Activated T-helper 1 cell treated with Interleukin-2 at 50 U/mL for 16 hours (primary cell): Measurements from ENCODE around the gene MAP4K3.
"Not testable (repeated sequence)": the region's sequence is repeated elsewhere in the genome, so short reads cannot be mapped to it uniquely, and the experiment has no call there.

Source experiments
- DNase-seq: peaks from one replicate; pipeline ENCODE4 v3.0.0-alpha.2; 2020; ENCODE audit warnings: low read depth

MAP4K3 gene

DNA sequence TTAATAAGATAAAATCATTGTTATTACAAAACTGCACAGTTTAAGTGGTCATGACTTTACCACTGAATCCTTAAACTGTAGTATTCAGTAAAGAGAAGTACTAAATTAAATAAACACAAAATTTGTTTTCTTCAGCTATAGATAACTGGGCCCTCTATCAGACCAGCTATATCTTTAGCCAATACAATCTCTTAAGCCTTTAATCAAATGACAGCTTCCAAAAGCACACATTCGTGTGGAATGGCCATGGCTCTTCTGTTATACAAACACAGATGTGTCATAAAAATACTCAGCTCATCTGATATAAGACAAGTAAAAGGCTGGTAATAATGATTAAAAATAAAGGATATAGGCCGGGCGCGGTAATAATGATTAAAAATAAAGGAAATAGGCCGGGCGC lies 135.7 kb downstream of the MAP4K3 start:
- DNase-seq = no peak

DNA sequence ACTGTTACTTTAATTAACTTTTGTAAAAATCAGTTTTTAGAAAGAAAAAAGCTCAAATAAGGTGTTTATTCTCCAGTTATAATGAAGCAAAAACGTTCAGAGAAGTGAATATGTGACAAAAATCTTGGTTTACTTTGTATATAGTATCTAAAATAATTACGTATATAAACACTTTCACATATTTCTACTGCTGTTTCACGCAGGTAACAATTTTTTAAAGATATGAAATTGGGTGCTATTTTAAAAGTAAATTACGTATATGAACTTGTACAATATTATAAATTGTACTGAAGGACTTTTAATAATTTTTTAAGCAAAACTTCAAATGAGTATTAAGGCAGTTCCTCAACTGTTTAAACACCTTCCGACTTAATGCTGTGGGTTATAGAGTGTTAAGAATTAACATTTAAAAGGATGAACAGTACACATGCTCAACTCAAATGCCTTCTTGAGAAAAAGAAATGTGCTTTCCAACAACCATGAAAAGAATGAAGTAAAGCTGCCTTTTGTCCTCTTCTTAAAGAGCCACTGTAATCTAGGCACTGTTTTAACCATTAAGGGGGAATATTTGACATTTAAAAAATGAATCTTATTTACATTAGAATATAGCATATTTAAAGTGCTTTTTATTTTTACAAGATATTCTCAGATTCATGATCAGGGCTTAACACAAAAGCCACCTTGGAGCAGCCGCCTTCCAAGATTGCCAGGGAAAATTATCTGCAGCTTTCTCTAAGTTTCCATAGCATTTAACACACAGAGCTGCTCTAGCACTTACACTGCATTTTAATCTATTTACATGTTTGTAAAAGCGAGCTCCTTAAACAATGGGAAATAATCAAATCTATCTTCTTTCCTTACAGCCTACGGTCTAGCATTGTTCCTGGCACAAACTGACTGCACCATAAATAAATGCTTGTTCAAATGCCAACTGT lies 136.8 kb downstream of the MAP4K3 start:
- DNase-seq = no peak

DNA sequence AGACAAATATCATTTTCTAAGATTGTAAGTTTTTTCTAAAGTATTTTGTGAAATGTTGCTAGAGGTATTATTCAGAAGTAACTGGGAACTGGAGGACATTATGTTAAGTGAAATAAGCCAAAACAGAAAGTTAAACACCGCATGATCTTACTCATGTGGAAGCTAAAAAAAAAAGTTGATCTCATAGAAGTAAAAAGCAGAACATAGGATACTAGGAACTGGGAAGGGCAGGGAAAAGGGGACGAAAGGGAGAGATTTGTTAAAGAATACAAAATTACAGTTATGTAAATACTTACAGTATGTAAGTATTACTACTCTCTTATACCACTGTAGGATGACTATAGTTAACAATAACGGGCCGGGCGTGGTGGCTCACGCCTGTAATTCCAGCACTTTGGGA lies 146.7 kb downstream of the MAP4K3 start:
- no peak for DNase-seq

DNA sequence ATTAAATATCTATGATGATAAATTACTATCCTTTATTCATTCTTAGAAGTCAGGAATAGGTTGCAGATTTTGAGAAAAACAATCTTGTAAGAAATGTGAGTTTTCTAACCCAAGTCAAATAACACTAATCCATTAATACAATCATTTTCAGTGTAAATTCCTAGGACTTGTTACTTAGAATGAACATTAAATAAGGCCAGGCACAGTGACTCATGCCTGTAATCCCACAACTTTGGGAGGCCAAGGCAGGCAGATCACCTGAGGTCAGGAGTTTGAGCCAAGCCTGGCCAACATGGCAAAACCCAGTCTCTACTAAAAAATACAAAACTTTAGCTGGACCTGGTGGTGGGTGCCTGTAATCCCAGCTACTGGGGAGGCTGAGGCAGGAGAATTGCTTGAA lies 147.5 kb downstream of the MAP4K3 start:
- DNase-seq = no peak

DNA sequence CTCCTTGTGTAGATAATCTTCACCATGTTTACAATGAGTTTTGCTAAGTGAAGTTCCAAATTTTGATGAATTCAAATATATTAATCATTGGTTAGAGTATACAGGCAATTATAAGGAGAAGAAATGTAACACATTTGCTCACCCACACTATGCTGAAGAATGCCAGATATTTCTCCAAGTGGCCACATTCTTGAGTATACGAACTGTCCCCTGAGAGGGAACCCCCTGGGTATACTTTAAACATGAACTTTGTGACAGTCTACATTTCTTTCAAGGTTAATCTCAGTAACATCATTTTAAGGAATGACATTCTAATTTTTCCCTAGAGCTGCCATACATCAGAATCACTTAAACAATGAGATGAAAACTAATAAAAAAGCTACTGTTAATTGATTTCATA lies 153.5 kb downstream of the MAP4K3 start:
- no peak for DNase-seq

DNA sequence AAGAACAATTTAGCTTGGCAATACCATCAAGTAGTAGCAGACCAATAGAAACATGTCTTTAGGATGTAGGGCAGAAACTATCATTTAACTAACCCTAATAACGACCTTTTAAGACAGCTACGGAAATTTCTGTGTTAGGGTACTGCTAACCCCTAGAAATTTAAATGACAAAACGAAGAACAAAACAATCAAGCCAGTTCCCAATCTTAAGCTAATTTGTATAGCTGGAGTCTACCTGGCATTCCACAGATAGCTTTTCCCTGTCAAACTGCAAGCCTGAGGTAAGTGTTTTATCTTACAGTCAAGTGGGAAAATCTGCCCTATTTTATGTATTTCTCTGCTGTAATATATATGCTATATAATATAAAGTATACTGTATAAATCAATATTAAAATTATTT lies 155.7 kb downstream of the MAP4K3 start:
- no peak for DNase-seq

DNA sequence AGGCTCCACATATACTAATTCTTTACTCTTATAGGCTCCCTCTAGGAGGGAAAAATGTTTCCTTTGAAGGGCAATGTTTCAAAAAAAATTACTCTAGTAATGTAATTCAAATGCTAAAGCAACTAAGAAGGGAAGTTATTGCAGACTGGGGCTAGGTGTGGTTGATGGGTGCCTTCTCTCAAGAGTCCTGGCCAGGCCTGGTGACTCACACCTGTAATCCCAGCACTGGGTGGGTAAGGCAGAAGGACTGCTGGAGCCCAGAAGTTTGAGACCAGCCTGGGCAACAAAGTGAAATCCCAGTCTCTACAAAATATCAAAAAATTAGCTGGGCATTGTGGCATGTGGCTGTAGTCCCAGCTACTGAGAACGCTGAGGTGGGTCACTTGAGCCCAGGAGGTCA lies 162.1 kb downstream of the MAP4K3 start:
- no peak for DNase-seq

DNA sequence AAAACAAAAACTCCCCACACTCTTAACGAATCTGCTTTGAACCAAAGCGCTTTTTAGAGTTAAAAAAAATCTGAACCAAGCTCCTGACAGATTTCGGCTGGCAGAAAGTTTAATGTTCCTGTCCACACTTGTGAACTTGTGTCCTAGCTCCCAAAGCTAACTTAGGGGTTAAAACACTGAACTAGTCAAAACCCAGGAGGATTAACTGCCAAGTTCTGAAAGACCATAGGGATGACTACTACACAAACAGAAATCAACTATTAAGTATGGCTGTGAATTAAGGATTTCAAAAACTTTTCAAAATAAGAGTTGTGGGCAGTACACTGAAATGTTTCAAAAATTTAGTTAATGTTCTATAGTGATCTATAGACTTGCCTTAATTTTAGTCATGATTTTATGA lies 167.1 kb downstream of the MAP4K3 start:
- DNase-seq = no peak

DNA sequence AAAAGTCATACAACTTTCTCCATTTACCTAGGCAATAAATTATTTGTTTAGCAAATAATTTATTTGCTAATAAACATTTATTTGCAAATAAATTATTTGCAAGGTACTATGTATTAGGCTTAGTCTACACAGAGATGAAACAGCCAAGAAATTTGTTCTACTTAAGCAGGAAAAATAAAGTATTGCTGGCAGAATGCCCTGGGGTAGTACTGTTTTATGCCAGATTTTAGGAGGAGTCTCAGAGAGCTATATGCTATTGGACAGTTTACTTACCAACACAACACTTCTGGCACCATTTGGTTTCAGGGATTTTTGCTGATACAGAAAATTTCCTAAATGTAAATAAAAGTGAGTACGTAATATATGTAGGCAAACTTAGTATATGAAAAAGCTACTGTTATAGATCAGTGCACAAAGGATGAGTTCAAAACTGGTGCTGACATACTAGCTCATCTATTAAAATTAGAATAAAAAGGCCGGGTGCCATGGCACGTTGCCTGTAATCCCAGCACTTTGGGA lies 170.1 kb downstream of the MAP4K3 start:
- no peak for DNase-seq

DNA sequence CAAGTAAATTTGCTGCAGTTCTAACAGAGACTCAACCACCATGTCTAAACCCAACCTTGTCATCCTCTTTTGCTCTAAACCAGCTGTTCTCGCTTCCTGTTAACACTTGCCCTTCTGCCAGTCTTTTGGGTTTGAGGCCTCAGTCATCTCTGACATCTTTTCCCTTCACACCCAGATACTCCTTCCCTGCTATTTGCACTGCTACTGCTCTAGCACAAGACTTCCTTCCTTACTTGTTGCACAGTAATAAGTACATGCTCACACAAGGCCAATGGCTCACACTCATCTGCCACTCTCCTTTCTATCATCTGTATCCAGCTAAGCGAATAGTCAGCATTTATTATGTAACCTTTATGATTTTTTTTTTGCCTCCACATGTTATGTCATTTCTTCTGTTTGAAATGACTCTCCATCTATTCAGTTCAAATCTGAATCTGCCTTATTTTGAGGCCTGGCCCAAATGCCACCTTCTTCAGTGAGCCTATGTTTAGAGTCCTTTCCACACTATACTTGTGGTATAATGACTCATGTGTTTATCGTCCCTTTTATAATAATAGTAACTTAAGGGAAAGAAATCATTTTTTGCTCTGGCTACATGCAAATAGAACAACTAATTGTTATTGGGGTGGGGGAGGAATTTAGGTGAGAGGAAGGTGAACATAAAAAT lies 170.8 kb downstream of the MAP4K3 start:
- no peak for DNase-seq

DNA sequence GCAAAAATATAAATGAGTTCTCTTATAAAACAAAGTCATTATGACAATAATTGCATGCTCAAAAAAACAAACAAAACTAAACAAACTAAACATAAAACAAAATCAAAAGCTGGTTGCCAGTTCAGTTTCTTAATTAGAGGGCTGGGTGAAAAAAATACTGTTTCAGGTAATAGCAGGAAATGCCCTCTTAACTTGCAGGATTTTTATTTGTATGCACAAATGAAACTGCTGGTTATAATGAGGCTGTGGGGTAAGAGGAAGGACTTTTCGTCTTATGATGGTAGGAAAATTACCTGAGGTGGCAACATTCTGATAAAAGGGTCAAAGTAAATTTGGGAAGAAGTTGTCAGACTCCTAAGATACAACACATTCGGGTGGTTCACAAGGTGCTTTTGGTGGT lies 171.8 kb downstream of the MAP4K3 start:
- DNase-seq = no peak

DNA sequence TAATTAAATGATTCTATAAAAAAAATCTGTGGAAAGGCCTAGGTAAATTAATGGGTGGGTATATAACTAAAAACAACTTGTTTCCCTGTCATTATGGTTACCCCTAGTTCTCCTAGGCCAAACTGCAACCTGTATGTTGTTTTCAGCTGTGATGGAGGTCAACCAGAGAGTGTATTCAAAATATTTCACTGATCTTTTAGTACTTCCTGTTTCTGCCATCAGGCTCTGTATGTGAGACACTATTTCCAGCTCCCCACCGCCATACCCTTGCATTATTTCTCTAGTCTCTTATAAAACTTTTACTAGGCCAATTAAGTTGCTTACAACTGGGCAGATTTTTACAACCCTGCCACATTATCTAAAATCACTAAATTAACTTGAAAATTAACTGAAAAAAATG lies 172.4 kb downstream of the MAP4K3 start:
- DNase-seq = no peak

DNA sequence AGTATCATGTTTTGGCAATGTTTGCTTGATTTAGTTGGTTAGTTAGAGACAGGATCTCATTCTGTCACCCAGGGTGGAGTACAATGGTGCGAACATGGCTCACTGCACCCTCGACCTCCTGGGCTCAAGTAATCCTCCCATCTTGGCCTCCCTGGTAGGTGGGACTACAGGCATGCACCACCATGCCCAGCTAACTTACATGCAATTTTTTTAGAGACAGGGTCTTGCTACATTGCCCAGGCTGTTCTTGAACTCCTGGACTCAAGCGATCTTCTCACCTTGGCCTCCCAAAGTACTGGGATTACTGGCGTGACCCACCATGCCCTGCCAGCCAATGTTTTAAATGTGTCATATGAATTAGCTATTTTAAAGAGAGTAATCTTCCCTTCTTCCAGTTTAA lies 177.0 kb downstream of the MAP4K3 start:
- no peak for DNase-seq

DNA sequence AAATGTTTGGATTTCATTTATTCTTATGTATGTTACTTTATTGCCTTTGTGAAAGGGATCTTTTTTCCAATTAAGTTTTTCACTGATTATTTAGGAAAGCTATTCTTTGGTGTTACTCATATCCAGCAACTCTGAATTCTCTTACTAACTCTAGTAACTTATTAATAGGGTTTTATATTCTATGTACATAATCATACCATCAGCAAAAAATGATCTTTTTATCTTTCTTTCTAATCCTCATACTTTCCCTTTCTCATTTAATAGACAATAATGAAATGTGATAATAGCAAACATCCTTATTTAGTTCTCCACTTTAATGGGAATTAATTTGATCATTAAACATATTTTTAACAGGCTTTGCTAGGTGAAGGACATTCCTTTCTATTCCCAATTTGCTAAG lies 181.0 kb downstream of the MAP4K3 start:
- DNase-seq = no peak

DNA sequence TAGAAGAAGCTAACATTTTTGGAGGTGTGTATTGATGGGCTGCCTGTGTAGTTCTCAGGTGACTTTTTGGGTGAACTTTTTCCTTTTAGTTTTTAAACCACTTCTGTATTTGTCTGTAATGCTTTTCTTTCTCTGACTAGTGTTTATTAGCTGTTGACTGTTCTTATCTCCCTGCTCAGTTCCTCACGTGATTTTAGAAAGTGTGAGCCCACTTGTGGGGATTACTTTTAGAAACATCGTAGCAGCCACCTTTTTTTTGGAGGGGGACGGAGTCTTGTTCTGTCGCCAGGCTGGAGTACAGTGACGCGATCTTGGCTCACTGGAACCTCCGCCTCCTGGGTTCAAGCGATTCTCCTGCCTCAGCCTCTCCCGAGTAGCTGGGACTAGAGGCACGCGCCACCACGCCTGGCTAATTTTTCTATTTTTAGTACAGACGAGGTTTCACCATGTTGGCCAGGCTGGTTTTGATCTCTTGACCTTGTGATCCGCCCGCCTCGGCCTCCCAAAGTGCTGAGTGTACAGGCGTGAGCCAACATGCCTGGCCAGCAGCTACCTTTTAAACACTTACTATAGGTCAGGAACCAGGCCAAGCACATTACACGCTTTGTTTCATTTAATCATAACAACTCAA lies 184.1 kb downstream of the MAP4K3 start:
- no peak for DNase-seq

DNA sequence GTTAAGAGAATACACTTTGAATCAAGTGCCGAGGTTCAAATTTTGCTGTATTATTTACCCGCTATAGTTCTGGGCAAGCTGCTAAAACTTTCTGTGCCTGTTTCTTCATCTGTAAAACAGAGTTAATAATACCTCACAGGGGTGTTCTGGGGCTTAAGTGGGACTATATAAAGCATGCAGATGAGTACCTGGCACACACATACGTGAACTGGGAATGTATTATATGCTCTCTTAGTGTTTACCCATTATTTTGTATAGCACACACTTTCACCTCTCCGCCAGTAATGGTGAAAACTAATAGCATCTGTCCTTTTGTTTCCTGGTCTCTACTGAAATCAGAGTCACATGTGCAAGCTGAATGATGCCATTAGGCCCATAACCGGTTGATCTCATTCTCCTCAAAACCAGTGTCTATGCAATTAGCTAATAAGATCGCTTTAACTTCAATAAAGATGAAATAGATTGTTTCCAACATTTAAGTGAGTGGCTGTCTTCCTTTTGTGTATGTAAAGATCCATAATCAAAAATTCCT lies 189.5 kb downstream of the MAP4K3 start:
- DNase-seq = no peak

DNA sequence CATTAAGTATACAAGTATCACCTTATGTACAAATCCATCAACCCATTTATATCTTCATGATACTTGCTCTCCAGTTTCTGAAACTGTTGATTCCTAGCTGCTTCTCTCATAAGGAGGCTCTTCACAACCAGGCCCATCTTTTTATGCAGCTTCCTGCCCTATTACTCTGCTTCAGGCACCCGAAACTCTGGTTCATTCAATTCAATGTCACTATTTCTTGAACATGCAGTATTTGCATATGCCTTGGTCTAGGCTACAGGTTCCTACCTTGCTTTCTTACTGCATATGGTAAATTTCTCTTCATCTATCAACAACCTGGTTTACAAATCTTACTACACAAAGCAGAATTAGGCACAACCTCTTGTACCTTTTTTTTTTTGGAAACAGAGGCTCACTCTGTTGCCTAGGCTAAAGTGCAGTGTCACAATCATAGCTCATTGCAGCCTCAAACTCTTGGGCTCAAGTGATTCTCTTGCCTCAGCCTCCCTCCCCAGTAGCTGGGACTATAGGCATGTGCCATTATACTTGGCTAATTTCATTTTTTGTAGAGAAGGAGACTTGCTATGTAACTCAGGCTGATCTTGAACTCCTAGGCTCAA lies 190.6 kb downstream of the MAP4K3 start:
- DNase-seq = no peak

DNA sequence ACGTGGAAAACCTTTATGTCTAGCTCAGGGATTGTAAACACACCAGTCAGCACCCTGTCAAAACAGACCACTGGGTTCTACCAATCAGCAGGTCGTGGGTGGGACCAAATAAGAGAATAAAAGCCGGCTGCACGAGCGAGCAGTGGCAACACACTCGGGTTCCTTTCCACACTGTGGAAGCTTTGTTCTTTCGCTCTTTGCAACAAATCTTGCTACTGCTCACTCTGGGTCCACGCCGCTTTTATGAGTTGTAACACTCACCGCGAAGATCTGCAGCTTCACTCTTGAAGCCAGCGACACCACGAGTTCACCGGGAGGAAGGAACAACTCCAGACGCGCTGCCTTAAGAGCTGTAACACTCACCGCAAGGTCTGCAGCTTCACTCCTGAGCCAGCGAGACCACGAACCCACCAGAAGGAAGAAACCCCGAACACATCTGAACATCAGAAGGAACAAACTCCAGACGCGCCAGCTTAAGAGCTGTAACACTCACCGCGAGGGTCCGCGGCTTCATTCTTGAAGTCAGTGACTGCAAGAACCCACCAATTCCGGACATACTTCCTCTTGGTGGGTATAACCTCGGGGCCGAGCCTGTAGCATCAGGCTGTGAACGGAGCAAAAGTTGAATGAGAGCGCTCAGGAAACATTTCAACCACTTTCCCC lies 192.0 kb downstream of the MAP4K3 start:
- not testable (repeated sequence) for DNase-seq

DNA sequence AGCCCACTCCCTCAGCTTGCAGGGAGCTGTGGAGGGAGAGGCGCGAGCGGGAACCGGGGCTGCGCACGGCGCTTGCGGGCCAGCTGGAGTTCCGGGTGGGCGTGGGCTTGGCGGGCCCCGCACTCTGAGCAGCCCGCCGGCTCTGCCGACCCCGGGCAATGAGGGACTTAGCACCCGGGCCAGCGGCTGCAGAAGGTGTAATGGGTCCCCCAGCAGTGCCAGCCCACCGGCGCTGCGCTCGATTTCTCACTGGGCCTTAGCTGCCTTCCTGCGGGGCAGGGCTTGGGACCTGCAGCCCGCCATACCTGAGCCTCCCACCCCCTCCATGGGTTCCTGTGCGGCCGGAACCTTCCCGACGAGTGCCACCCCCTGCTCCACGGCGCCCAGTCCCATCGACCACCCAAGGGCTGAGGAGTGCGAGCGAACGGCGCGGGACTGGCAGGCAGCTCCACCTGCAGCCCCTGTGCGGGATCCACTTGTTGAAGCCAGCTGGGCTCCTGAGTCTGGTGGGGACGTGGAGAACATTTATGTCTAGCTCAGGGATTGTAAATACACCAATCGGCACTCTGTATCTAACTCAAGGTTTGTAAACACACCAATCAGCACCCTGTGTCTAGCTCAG lies 192.7 kb downstream of the MAP4K3 start:
- not testable (repeated sequence) for DNase-seq

DNA sequence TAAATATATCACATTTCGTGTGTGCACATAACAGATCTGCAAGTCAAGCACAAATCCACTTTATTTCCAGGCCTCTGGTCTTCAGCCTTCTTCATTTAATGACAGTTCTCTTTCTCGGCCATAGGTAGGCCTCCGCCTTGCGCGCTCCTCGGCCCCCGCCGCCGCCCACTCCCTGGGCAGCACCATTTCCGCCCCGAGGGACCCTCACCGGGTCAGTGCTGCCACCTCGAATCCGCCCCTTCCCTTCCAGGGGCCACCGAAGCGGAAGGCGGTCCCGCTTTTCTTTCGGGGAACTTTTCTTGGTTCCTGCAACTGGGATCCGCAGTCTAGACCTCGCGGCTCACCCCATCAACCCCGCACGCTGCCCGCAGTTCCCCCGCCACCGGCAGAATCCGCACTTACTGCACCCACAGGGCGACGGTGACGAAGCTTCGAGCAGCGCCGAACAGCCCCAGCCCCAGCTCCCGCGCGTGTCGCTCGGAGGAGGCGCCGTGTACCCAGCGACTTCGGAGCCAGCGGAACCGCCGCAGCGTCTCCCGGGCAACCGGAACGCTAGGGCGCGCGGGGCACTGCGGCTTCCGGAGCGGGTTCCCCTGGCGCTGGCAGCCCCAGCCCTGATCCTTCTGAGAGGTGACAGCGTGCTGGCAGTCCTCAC lies 193.5 kb downstream of the MAP4K3 start, which contains the start of gene CDKL4:
Gene CDKL4, minus strand, starts transcription at position 502 of the 655 bp plus-strand sequence.
- DNase-seq = peak; percentile 24
